IPS-18a (cell line): ENCODE measurements around the gene ZFHX3.

Experiments used
- H3K27ac ChIP-seq: one replicate; pipeline ENCODE4 v1.5.1; 2013; ENCODE audit warnings: low read length
- H3K27me3 ChIP-seq: one replicate; pipeline ENCODE4 v1.6.1; 2013; ENCODE audit warnings: mild to moderate bottlenecking, low read length; ENCODE audit not compliant: control insufficient read depth, insufficient read depth
- H3K36me3 ChIP-seq: one replicate; pipeline ENCODE4 v1.6.1; 2013; ENCODE audit warnings: low read depth, low read length; ENCODE audit not compliant: control insufficient read depth
- H3K4me1 ChIP-seq: one replicate; pipeline ENCODE4 v1.6.1; 2013; ENCODE audit warnings: low read depth, low read length; ENCODE audit not compliant: control insufficient read depth
- H3K4me3 ChIP-seq: one replicate; pipeline ENCODE4 v1.5.1; 2013; ENCODE audit warnings: low read length
- H3K9ac ChIP-seq: one replicate; pipeline ENCODE4 v1.6.1; 2013; ENCODE audit warnings: mild to moderate bottlenecking, low read length, moderate library complexity
- H3K9me3 ChIP-seq: one replicate; pipeline ENCODE4 v1.6.1; 2013; ENCODE audit warnings: low read depth, low read length; ENCODE audit not compliant: control insufficient read depth

The ZFHX3 gene

DNA sequence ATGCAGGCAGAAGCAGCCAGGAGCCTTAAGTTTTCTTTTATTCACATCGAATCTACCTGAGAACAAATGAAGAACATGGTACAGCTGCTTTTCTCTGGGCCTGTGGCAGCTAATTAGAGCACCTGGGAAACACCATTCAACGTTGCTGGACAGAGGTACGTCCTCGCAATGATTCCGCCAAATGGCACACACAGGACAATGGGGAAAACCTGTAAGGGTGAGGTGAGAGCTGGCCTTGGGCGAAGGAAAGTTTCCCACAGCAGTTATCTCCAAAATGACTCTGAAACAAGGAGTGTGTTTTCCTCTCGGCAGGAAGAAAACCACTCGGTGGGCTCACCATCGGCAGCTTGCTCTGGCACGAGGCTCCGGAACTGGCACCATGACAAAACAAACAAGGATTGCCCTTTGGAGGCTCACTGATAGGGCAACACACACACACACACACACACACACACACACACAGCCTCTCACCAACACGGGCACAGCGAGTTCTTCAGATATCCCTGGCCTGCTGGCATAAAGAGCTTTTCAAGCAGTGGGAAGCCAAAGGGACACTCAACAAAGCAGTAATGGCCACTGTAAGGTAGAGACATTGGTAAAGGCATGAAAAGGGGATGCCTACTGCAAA, 73.7 kb downstream of the ZFHX3 start:
- H3K4me3 ChIP-seq = no peak overlapping the region
- no peaks in the 10 kb centered on the region for H3K36me3 ChIP-seq
- no peaks in the 10 kb centered on the region for H3K9me3 ChIP-seq
- no peaks in the 10 kb centered on the region for H3K4me1 ChIP-seq
- no peak overlapping the region for H3K27ac ChIP-seq
- no peak overlapping the region for H3K9ac ChIP-seq
- no peaks in the 10 kb centered on the region for H3K27me3 ChIP-seq

DNA sequence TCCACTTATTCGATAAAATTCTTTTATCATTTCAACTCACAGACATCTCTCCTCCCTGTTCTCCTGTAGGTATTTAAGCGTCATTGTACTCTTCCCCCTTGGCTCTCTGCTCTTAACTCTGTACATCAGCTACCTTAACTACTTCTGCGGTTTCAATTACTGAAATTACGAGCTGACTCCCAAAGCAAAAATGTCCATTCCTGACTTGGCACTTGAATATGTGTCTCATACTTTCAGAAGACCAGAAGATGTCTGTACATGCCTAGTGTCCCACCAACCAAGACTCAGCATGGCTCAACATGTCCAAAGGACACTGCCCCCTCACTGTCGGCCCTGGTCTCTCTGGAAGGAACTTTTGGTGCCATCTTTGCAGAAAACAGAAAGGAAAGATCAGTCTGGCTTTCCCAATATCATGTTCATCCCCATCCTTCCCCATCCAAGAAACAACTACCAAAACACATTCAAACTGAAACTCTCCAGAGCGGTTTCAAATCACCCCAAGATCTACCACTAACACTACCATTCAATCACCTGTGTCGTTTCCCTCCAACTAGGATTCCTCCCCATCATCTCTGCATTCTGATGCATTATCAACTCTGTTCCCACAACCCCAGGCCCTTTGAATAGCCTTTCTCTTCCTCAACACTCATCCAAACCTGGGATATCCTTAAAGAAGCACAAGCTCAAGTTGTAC, 74.9 kb downstream of the ZFHX3 start:
- no peak overlapping the region for H3K4me3 ChIP-seq
- H3K9me3 ChIP-seq = no peaks in the 10 kb centered on the region
- no peaks in the 10 kb centered on the region for H3K36me3 ChIP-seq
- H3K27ac ChIP-seq = no peak overlapping the region
- H3K9ac ChIP-seq = no peak overlapping the region
- H3K27me3 ChIP-seq = no peaks in the 10 kb centered on the region
- no peaks in the 10 kb centered on the region for H3K4me1 ChIP-seq

DNA sequence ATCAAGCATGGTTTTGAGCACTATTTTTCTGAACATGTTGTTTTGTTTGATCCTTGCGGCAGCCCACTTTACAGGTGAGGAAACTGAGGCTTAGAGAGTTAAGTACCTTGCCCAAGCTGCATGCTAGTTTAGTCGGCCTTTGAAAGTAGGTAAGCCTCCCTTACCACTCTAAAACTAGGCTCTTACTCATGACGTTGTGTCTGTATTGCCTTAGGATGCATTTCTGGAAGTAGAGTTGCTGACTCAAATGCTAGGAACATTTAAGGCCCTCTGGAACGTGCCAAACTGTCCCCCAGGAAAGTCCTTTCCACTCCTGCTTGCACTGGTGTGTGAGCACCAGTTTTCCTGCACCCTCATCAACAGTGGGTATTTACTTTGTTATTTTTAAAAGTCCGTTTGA, 76.6 kb downstream of the ZFHX3 start:
- no peaks in the 10 kb centered on the region for H3K27me3 ChIP-seq
- H3K9ac ChIP-seq = no peak overlapping the region
- no peaks in the 10 kb centered on the region for H3K36me3 ChIP-seq
- no peak overlapping the region for H3K4me3 ChIP-seq
- H3K27ac ChIP-seq = no peak overlapping the region
- H3K9me3 ChIP-seq = no peaks in the 10 kb centered on the region
- no peaks in the 10 kb centered on the region for H3K4me1 ChIP-seq

DNA sequence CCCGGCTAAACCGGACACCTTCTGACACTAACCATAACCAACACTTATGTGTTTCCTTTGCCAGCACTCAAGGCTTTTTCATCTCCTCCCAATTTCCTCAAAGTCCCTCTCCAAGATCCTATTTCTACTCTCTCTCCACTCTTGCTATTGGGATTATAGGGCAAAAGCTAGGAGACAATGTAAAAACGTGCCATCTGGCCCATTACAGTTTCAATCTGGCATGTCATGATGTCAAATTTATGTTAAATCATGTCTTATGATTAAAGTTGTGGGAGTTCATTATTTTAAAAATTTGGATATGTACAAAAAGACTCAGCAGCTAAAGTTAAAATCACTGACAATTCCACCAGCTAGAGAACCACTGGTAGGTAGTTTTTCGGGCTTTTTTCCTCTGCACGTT, 77.3 kb downstream of the ZFHX3 start:
- no peaks in the 10 kb centered on the region for H3K27me3 ChIP-seq
- no peak overlapping the region for H3K9ac ChIP-seq
- no peak overlapping the region for H3K27ac ChIP-seq
- H3K4me1 ChIP-seq = no peaks in the 10 kb centered on the region
- H3K9me3 ChIP-seq = no peaks in the 10 kb centered on the region
- H3K36me3 ChIP-seq = no peaks in the 10 kb centered on the region
- H3K4me3 ChIP-seq = no peak overlapping the region

DNA sequence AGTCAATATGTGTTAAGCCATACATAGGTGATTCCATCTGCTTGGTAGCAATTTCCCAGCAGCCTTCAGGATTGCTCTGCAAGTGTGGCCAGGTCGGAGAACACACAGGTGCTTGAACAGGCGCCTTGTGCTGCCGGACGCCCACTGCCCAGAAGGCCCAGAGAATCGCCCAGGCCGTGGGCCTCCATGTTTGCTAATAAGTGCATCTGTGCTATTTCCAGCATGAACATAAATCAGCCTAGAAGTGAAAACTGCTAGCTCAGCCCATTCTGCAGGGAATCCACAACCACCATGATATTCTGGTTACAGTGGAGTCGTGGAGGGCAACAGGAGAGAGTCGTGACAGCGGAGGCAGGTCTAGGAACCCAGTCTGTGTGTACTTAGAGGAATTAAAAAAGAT, 78.1 kb downstream of the ZFHX3 start:
- Histone ChIP-seq H3K36me3 (no peaks in the 10 kb centered on the region), H3K9me3 (no peaks in the 10 kb centered on the region), H3K4me3 (no peak overlapping the region), H3K9ac (no peak overlapping the region), H3K27me3 (no peaks in the 10 kb centered on the region), H3K4me1 (no peaks in the 10 kb centered on the region), H3K27ac (no peak overlapping the region)

DNA sequence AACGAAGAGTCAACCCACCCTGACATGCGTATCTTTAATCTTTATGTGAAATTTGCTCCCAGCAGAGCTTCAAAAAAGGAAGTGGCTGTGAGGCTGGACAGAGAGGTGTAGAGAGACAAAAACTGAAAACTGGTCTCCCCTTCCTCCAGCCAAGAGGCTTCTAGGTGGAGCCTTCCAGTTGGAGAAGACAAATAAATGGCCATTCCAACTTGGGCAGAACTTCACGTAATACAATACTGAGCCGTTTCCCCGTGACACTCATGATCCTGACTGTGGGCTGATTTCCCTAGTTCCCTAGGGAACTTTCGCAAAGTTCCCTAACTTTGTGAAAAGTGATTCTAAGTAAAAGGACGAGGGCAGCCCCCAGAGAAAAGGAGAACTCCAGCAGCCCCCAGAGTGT, 78.8 kb downstream of the ZFHX3 start:
- no peaks in the 10 kb centered on the region for H3K27me3 ChIP-seq
- no peak overlapping the region for H3K27ac ChIP-seq

DNA sequence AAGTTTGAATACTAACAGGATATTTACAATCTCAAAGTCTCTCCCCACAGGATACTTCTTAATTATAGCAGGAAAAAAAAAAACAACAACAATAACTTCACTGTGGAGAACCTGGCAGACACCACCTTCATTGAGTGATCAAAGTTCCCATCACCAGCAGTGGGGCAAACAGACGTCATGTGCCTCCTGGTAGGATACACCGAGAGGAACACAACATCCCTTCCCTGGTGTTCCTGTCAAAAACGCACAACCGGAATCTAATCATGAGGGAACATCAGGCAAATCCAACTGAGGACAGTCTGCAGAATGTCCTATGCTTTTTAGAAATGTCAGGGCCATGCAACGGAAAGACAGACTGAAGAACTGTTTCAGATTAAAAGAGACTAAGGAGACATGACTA, 80.0 kb downstream of the ZFHX3 start:
- Histone ChIP-seq H3K27me3 (no peaks in the 10 kb centered on the region), H3K4me3 (no peak overlapping the region), H3K9ac (no peak overlapping the region), H3K4me1 (no peaks in the 10 kb centered on the region), H3K9me3 (no peaks in the 10 kb centered on the region), H3K36me3 (no peaks in the 10 kb centered on the region), H3K27ac (no peak overlapping the region)

More for the DNA sequence above, 78.8 kb downstream of the ZFHX3 start:
- H3K36me3 ChIP-seq = no peaks in the 10 kb centered on the region
- no peak overlapping the region for H3K9ac ChIP-seq
- no peaks in the 10 kb centered on the region for H3K4me1 ChIP-seq
- no peaks in the 10 kb centered on the region for H3K9me3 ChIP-seq
- no peak overlapping the region for H3K4me3 ChIP-seq

DNA sequence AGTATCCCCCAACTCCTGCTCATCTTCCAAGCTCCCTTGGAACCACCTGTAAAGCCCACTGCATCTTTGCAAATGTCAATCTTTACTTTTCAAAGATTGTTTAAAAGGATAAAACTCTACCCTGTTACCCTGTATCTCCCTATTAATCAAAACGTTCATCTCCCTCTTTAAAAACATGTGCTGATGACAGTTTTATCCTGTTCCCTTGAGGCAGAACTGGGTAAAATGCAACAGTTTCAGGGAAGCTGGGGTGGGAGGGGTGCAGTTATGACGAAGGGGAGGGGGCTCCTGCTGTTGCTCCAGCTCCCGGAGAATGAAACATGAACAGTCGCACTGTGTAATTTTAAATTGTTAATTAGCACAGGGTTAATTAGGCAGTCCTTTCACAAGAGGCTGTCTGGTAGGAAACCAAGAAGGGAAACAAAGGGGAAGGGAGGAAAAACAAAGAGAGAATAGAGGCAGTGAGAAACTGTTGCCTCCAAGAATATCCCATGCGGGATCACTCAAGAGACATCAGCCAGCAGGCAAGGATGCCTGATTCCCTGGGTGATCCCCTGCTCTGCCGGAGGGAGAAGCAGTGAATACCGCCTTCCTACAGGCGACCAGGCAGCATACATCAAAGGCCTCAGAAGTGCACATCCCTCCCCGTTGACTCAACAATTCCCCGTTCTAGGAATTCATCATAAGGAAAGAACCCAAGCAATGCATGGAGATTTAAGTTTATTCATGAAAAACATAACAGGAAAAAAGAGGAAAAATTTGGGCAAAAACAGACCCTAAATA, 84.2 kb downstream of the ZFHX3 start:
- Histone ChIP-seq H3K27ac (no peak overlapping the region), H3K27me3 (peaks cover 5% of the 10 kb centered on the region), H3K4me1 (no peaks in the 10 kb centered on the region), H3K9me3 (no peaks in the 10 kb centered on the region), H3K9ac (no peak overlapping the region), H3K4me3 (no peak overlapping the region), H3K36me3 (no peaks in the 10 kb centered on the region)

DNA sequence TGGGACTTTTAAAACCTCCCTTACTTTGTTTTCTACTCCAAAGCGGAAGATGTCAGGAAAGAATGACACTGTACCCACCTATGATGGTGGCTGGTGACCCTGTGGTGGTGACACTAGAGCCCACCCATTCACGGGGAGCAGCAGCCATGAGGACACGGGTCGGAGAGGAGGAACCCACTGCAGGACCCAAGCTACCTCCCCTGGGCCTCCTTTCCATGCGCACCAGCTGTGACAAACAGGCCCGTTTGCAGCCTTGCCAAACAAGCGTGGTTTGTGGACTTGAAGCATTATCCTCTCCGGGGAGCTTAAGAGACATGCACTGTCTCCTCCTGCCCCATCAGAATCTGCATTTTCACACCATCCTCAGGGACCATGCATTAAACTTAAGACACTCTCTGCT, 85.6 kb downstream of the ZFHX3 start:
- Histone ChIP-seq H3K9me3 (no peaks in the 10 kb centered on the region), H3K36me3 (no peaks in the 10 kb centered on the region), H3K9ac (no peak overlapping the region), H3K27me3 (peaks cover 5% of the 10 kb centered on the region), H3K4me3 (no peak overlapping the region), H3K27ac (no peak overlapping the region), H3K4me1 (no peaks in the 10 kb centered on the region)

DNA sequence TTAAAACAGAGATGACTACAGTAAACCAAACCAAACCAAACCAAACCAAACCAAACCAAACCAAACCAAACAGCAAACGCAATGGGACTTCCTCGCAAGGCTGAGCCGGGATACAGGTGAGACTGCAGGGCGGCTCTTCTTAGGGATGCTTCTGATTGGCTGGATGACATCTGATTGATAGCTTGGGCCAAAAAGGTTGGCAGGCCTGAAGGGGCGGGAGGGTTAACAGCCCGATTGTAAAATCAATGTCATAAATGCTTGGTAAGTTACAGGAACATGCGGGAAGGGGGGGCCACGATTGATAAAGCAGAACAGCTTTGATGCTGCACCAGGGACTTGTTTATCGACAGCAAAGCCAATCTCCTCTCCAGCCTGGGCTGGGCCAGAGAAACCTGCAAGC, 86.1 kb downstream of the ZFHX3 start:
- no peaks in the 10 kb centered on the region for H3K9me3 ChIP-seq
- no peaks in the 10 kb centered on the region for H3K36me3 ChIP-seq
- H3K4me1 ChIP-seq = no peaks in the 10 kb centered on the region
- no peak overlapping the region for H3K27ac ChIP-seq
- no peak overlapping the region for H3K4me3 ChIP-seq
- peaks cover 5% of the 10 kb centered on the region for H3K27me3 ChIP-seq
- no peak overlapping the region for H3K9ac ChIP-seq

DNA sequence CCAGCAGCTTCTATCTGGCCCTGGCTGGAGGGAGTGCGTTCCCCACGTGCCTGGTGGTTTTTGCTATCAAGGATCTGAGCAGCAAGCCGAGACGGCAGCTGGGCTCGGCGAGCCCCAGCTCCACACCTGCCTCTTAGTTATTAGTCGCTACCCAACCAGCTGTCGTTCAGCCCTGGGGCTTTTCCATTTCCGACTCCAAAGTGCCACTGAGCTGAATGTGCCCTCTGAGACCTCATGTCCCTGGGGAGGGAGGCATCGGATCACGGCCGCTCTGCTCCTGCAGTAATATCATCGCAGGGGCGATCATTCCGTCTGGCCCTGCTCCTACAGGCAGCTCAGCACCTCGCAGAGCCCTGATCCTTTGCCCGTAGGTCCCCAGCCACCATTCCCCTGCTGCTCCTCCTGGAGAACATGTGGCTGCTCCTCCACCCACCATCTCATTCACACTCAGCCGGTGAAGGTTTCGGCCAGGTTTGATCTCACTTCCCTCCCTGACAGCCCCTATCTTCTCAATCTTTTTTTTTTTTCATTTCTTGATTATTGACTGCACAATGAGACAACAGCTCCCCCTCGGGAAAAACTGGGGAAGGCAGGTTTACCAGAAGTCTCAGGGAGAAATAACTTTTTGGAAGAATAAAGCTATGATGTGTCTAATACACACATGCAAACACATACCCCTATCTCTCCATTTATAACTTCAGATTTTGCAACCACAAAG, 86.7 kb downstream of the ZFHX3 start:
- Histone ChIP-seq H3K27me3 (peaks cover 5% of the 10 kb centered on the region), H3K36me3 (no peaks in the 10 kb centered on the region), H3K4me1 (no peaks in the 10 kb centered on the region), H3K27ac (no peak overlapping the region), H3K9me3 (no peaks in the 10 kb centered on the region), H3K4me3 (no peak overlapping the region), H3K9ac (no peak overlapping the region)
